Mucosa of rectum (tissue), 2 donors: ENCODE measurements around the gene IGFALS.

ENCODE experiments used
- H3K27ac ChIP-seq, 2 donors: one replicate each; pipeline ENCODE4 v1.7.0; 2013; ENCODE audit warnings: inconsistent platforms in 2 of 2, low read depth in 2 of 2, low read length in 2 of 2
- H3K27me3 ChIP-seq, 2 donors: one replicate each; pipeline ENCODE4 v1.7.0; 2013; ENCODE audit warnings: low read length in 2 of 2; ENCODE audit not compliant: control insufficient read depth in 2 of 2, insufficient read depth in 2 of 2
- H3K36me3 ChIP-seq, 2 donors: one replicate each; pipeline ENCODE4 v1.7.0; 2013; ENCODE audit warnings: low read length in 2 of 2; ENCODE audit not compliant: control insufficient read depth in 2 of 2, insufficient read depth in 2 of 2
- H3K4me1 ChIP-seq, 2 donors: one replicate each; pipeline ENCODE4 v1.7.0; 2013; ENCODE audit warnings: low read length in 2 of 2, mild to moderate bottlenecking in 1 of 2; ENCODE audit not compliant: control insufficient read depth in 2 of 2, insufficient read depth in 2 of 2
- H3K4me3 ChIP-seq, 2 donors: one replicate each; pipeline ENCODE4 v1.7.0; 2013; ENCODE audit warnings: low read length in 2 of 2
- H3K9ac ChIP-seq, 2 donors: one replicate each; pipeline ENCODE4 v1.7.0; 2013; ENCODE audit warnings: low read length in 2 of 2, low read depth in 1 of 2, mild to moderate bottlenecking in 1 of 2
- H3K9me3 ChIP-seq, 2 donors: one replicate each; pipeline ENCODE4 v1.7.0; 2013; ENCODE audit warnings: low read length in 2 of 2; ENCODE audit not compliant: control insufficient read depth in 2 of 2
- donor health status: healthy.
- donor health status: Normal muscosa, but diverticular disease.

The IGFALS gene

DNA sequence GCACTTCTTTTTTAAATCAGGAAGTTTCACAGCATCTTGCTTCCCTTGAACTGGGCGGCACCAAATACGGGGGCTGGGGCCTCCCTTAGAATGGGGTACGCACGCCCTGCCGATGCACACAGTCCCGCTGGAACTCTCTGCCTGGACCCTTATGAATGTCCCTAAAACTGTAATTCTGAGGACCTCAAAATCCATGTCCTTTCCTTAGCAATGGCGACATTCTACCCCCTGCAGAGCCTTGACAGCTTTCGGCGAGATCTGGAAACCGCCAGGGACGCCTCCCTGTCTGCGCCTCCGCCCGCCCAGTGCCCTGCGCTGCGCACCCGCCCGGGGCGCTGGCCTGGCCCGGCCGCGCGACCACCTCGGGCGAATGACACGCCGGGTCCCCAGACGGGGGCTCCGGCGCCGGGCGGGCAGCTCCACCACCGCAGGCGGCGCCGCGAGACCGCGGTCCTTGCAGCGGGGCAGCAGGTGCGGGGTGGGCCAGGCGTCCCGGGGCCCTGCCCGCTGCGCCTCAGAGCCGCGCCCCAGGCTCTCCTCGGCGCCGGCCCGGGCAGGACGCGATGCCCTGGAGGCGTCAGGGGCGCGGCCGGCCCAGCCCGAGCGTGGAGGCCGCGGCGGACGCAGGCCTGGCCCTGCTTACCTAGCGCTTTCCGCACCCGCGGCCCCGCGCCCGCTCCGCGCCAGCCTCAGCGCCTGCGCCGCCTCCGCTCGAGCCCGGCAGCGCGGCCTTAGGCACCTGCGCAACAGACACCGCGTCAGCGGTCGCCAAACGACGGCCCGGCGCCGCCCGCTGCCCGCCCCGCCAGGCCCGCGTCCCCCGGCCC is 32.6 kb upstream of the IGFALS start:
- peak overlapping the region; percentile 82 to 86 for H3K27ac ChIP-seq

DNA sequence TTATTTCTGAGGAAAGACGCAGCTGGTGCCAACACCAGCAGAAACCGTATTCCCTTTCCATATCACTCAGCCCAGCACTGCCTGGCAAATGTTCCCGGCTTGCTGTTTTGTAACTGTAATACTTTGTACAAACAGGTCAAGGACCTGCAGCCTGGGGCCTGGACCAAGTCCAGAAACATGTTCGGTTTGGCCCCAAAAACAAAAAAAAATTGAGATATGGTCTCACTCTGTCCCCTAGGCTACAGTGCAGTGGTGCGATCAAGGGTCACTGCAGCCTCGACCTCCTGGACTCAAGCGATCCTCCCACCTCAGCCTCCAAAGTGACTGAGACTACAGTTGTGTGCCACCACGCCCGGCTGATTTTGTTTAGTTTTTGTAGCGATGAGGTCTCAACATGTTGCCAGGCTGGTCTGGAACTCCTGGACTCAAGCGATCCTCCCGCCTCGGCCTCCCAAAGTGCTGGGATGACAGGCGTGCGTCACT is 31.9 kb upstream of the IGFALS start:
- Histone ChIP-seq H3K36me3 (peaks cover 0 to 17% of the 10 kb centered on the region in 2 donors), H3K9ac (peak overlapping the region; percentile 79 to 85), H3K27me3 (no peaks in the 10 kb centered on the region), H3K27ac (peak overlapping the region; percentile 82 to 86), H3K4me3 (peak overlapping the region; percentile 76 to 87), H3K4me1 (peaks cover 23 to 32% of the 10 kb centered on the region in 2 donors), H3K9me3 (no peaks in the 10 kb centered on the region)

More for the DNA sequence above, 32.6 kb upstream of the IGFALS start:
- H3K4me1 ChIP-seq, result peaks cover 28 to 34% of the 10 kb centered on the region in 2 donors
- no peaks in the 10 kb centered on the region for H3K27me3 ChIP-seq
- H3K36me3 ChIP-seq, result peaks cover 0 to 14% of the 10 kb centered on the region in 2 donors
- H3K4me3 ChIP-seq, result peak overlapping the region; percentile 93 to 98
- H3K9ac ChIP-seq, result peak overlapping the region; percentile 79 to 85
- no peaks in the 10 kb centered on the region for H3K9me3 ChIP-seq

DNA sequence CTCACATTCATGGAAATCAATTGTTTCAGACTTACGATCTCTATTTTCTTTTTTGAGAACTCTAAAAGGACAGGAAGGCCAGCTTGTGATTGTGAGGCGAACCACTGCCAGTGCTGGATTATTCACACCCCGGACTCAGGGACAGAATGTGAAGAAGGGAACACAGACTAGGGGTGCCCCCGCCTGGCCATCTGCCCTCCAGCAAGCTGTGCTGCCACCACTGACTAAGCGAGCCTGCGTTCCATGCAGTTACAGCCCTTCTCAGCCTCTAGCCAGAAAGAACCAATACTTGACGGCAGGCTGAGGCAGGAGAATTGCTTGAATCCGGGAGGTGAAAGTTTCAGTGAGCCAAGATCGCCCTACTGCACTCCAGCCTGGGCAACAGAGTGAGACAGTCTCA is 30.3 kb upstream of the IGFALS start:
- H3K9me3 ChIP-seq, result no peaks in the 10 kb centered on the region
- no peak overlapping the region for H3K27ac ChIP-seq
- H3K9ac ChIP-seq, result no peak overlapping the region
- peaks cover 0 to 26% of the 10 kb centered on the region in 2 donors for H3K36me3 ChIP-seq
- peaks cover 12 to 24% of the 10 kb centered on the region in 2 donors for H3K4me1 ChIP-seq
- H3K4me3 ChIP-seq, result no peak overlapping the region
- no peaks in the 10 kb centered on the region for H3K27me3 ChIP-seq

GRCh38 chr16:1822801-1823200 is 29.3 kb upstream of the IGFALS start:
- H3K27ac ChIP-seq, result no peak overlapping the region
- H3K9me3 ChIP-seq, result no peaks in the 10 kb centered on the region
- H3K9ac ChIP-seq, result no peak overlapping the region
- no peak overlapping the region for H3K4me3 ChIP-seq
- H3K4me1 ChIP-seq, result peaks cover 9 to 19% of the 10 kb centered on the region in 2 donors
- H3K36me3 ChIP-seq, result peaks cover 5 to 28% of the 10 kb centered on the region in 2 donors
- H3K27me3 ChIP-seq, result no peaks in the 10 kb centered on the region

DNA sequence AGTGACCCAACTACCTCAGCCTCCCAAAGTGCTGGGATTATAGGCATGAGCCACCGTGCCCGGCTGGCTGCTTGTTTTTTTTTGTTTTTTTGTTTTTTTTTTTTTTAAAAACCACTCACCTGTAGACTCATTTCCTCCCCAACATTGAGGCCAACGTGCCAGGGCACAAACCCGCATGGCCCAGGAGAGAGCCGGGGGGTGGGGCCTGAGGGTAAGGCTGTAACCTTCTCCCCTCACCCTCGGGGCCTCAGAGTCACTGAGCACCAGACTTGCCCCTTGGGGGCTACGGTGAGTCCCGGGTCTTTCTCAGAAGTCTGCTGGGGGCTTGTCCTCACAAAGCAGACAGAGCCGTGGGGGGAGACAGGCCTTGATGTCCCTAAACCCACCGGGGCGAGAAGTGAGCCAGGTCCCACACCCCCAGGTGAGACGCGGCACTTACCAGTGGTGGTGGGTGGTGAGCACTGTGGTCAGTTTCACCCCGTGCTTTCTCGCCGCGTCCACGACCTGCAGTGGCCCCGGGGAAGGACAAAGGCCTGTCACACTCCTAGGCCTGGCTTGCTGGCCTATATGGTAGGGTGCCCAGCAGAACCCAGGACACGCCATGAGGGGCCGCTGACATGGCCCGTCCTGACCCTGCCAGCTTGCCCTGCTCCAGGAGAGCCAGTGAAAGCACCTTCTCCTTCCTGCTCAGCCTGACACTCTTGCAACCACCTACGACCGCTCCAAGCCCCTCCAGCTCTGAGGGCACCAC is 28.5 kb upstream of the IGFALS start:
- no peak overlapping the region for H3K9ac ChIP-seq
- peaks cover 10 to 31% of the 10 kb centered on the region in 2 donors for H3K36me3 ChIP-seq
- H3K27ac ChIP-seq, result no peak overlapping the region
- H3K4me1 ChIP-seq, result peaks cover 9 to 18% of the 10 kb centered on the region in 2 donors
- no peaks in the 10 kb centered on the region for H3K9me3 ChIP-seq
- H3K4me3 ChIP-seq, result no peak overlapping the region
- no peaks in the 10 kb centered on the region for H3K27me3 ChIP-seq

GRCh38 chr16:1820946-1821290 is 27.4 kb upstream of the IGFALS start:
- Histone ChIP-seq H3K27me3 (no peaks in the 10 kb centered on the region), H3K4me1 (peaks cover 8 to 16% of the 10 kb centered on the region in 2 donors), H3K27ac (no peak overlapping the region), H3K4me3 (no peak overlapping the region), H3K9me3 (no peaks in the 10 kb centered on the region), H3K9ac (no peak overlapping the region), H3K36me3 (peaks cover 16 to 40% of the 10 kb centered on the region in 2 donors)

DNA sequence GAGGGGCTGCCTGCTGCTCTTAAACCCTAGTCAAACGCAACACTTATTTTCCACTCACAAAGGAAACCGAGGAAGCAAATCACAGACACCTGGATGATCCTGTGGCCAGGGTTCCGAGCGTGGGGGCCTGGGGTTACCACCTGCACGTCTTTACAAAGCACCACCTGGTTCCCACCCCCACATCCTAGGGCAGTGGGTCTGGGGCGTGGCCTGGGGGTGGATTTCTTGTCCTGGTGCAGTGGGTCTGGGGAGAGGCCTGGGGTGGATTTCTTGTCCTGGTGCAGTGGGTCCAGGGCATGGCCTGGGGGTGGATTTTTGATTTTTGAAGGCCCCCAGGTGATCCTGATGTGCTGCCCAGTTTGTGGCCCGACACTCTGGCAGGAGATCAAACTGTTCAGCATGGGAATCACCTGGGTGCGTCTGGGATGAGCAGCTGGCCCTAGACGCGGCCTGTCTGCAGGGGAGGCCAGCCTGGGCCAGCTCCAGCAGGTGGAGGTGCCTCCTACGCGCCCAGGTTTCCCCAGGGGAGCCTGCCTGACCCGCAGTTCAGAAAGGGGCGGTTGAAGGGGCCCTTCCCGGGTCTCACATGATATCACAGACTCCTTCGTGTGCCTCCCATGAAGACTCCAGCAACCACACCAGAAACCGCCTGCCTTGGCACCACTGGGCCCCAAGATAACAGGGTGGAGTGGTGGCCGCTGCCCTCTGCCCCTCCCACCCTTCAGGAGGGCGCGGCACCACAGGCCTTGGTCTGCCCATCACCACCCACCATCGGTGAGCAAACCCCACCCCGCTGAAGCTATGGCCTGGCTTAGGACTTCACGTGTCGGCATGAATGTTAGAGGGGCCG is 26.8 kb upstream of the IGFALS start:
- Histone ChIP-seq H3K9ac (no peak overlapping the region), H3K4me3 (no peak overlapping the region), H3K27me3 (no peaks in the 10 kb centered on the region), H3K36me3 (peaks cover 20 to 43% of the 10 kb centered on the region in 2 donors), H3K27ac (no peak overlapping the region), H3K9me3 (no peaks in the 10 kb centered on the region), H3K4me1 (peaks cover 3 to 10% of the 10 kb centered on the region in 2 donors)

DNA sequence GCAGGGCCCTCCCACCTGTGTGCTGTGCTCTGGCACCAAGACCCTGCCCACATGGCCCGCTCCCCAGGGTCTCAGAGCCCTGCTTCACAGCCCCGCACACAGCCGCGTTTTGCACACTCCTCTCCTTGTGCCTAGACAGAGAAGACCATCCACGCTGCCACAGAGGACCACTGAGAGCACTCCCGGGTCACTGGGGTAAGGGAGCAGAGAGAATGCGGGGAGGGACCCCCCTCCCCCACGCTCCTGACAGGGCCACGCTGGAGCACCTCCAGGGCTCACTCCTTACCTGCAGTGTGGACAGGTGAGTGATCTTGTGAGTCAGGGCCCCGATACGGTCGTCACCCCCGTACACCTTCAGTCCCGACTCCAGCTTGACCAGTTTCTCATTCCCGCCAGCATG is 26.1 kb upstream of the IGFALS start:
- no peaks in the 10 kb centered on the region for H3K9me3 ChIP-seq
- H3K4me3 ChIP-seq, result no peak overlapping the region
- no peak overlapping the region for H3K9ac ChIP-seq
- H3K4me1 ChIP-seq, result peaks cover 0 to 6% of the 10 kb centered on the region in 2 donors
- H3K27me3 ChIP-seq, result no peaks in the 10 kb centered on the region
- no peak overlapping the region for H3K27ac ChIP-seq
- H3K36me3 ChIP-seq, result peaks cover 21 to 45% of the 10 kb centered on the region in 2 donors

- Histone ChIP-seq H3K4me3 (no peak overlapping the region), H3K4me1 (peaks cover 0 to 2% of the 10 kb centered on the region in 2 donors), H3K9ac (no peak overlapping the region), H3K36me3 (peaks cover 21 to 45% of the 10 kb centered on the region in 2 donors), H3K27me3 (no peaks in the 10 kb centered on the region), H3K27ac (no peak overlapping the region), H3K9me3 (no peaks in the 10 kb centered on the region)
Measured at GRCh38 chr16:1818873-1819525, 25.5 kb upstream of the IGFALS start.
